ENCODE results near the gene KRTAP9-6. TPM values are rescaled to one million over a fixed set of nuclear protein-coding genes. Genes with fewer than 3 reads are reported as not detected.

KRTAP9-6 gene
- total RNA-seq, 3 donors from 2014 or later = not detected

Other genes starting within 250 kb of the KRTAP9-6 start
- not detected for gene KRTAP1-5, start 238.2 kb upstream of the KRTAP9-6 start, total RNA-seq
- not detected for gene KRTAP1-4, start 235.2 kb upstream of the KRTAP9-6 start, total RNA-seq
- not detected for gene KRTAP1-3, start 230.5 kb upstream of the KRTAP9-6 start, total RNA-seq
- not detected for gene KRTAP1-1, start 223.9 kb upstream of the KRTAP9-6 start, total RNA-seq
- gene KRTAP2-1, start 218.1 kb upstream of the KRTAP9-6 start, total RNA-seq = not detected
- gene KRTAP2-2, start 210.1 kb upstream of the KRTAP9-6 start, total RNA-seq = not detected
- not detected for gene KRTAP2-3, start 205.3 kb upstream of the KRTAP9-6 start, total RNA-seq
- gene KRTAP2-4, start 199.5 kb upstream of the KRTAP9-6 start, total RNA-seq = not detected
- gene KRTAP4-7, start 181.2 kb upstream of the KRTAP9-6 start, total RNA-seq = not detected
- not detected for gene KRTAP4-8, start 167.2 kb upstream of the KRTAP9-6 start, total RNA-seq
- not detected for gene KRTAP4-16, start 163.2 kb upstream of the KRTAP9-6 start, total RNA-seq
- not detected for gene KRTAP4-9, start 160.0 kb upstream of the KRTAP9-6 start, total RNA-seq
- gene KRTAP4-11, start 147.0 kb upstream of the KRTAP9-6 start, total RNA-seq = not detected
- gene KRTAP4-12, start 141.2 kb upstream of the KRTAP9-6 start, total RNA-seq = not detected
- not detected for gene KRTAP4-6, start 124.8 kb upstream of the KRTAP9-6 start, total RNA-seq
- gene KRTAP4-5, start 115.6 kb upstream of the KRTAP9-6 start, total RNA-seq = not detected
- gene KRTAP4-4, start 104.6 kb upstream of the KRTAP9-6 start, total RNA-seq = not detected
- not detected for gene KRTAP4-3, start 97.2 kb upstream of the KRTAP9-6 start, total RNA-seq
- gene KRTAP4-2, start 87.2 kb upstream of the KRTAP9-6 start, total RNA-seq = not detected
- not detected for gene KRTAP4-1, start 80.5 kb upstream of the KRTAP9-6 start, total RNA-seq
- not detected for gene KRTAP9-1, start 75.5 kb upstream of the KRTAP9-6 start, total RNA-seq
- gene KRTAP9-2, start 38.7 kb upstream of the KRTAP9-6 start, total RNA-seq = not detected
- gene KRTAP9-3, start 32.9 kb upstream of the KRTAP9-6 start, total RNA-seq = not detected
- not detected for gene KRTAP9-8, start 27.4 kb upstream of the KRTAP9-6 start, total RNA-seq
- gene KRTAP9-4, start 15.7 kb upstream of the KRTAP9-6 start, total RNA-seq = not detected
- not detected for gene KRTAP9-9, start 10.0 kb upstream of the KRTAP9-6 start, total RNA-seq
- not detected for gene KRTAP9-7, start 10.3 kb downstream of the KRTAP9-6 start, total RNA-seq
- gene KRTAP29-1, start 37.5 kb downstream of the KRTAP9-6 start, total RNA-seq = not detected
- gene KRTAP16-1, start 43.9 kb downstream of the KRTAP9-6 start, total RNA-seq = not detected
- not detected for gene KRTAP17-1, start 50.3 kb downstream of the KRTAP9-6 start, total RNA-seq
- not detected for gene KRT33A, start 85.5 kb downstream of the KRTAP9-6 start, total RNA-seq
- not detected for gene KRT33B, start 104.4 kb downstream of the KRTAP9-6 start, total RNA-seq
- not detected for gene KRT34, start 116.9 kb downstream of the KRTAP9-6 start, total RNA-seq
- gene KRT31, start 132.2 kb downstream of the KRTAP9-6 start, total RNA-seq = not detected
- gene KRT37, start 159.2 kb downstream of the KRTAP9-6 start, total RNA-seq = not detected
- gene KRT38, start 175.6 kb downstream of the KRTAP9-6 start, total RNA-seq = not detected
- not detected for gene KRT32, start 202.0 kb downstream of the KRTAP9-6 start, total RNA-seq
- not detected for gene KRT35, start 215.8 kb downstream of the KRTAP9-6 start, total RNA-seq
- not detected for gene KRT36, start 224.5 kb downstream of the KRTAP9-6 start, total RNA-seq
- gene KRT13, start 240.2 kb downstream of the KRTAP9-6 start, total RNA-seq = not detected